NCI-H2081 treated with DMSO at 0.1 percent for 48 hours (cell line): ENCODE measurements around the gene ORAI3.

Experiments
- DNase-seq: peaks from one replicate; lab custom pipeline; 2025; lab: John Stamatoyannopoulos, UW

ORAI3 gene

GRCh38 chr16:30992276-30992780 lies 43.5 kb downstream of the ORAI3 start:
- no peak for DNase-seq

GRCh38 chr16:30992931-30993816 lies 44.3 kb downstream of the ORAI3 start:
- no peak for DNase-seq

- DNase-seq, result no peak
These were observed 47.1 kb downstream of the ORAI3 start for GRCh38 chr16:30995927-30996323.

- DNase-seq, result no peak
These were observed 47.6 kb downstream of the ORAI3 start for GRCh38 chr16:30996324-30996984.

GRCh38 chr16:30996985-30997724 lies 48.3 kb downstream of the ORAI3 start:
- DNase-seq, result no peak

- DNase-seq, result no peak
These were observed 49.1 kb downstream of the ORAI3 start for GRCh38 chr16:30997725-30998711.

GRCh38 chr16:30998852-30999761 lies 50.2 kb downstream of the ORAI3 start:
- no peak for DNase-seq

GRCh38 chr16:31000671-31001382 lies 52.0 kb downstream of the ORAI3 start:
- no peak for DNase-seq

- DNase-seq, result no peak
These were observed 52.8 kb downstream of the ORAI3 start for GRCh38 chr16:31001507-31002249.

GRCh38 chr16:31002250-31002700 lies 53.4 kb downstream of the ORAI3 start:
- no peak for DNase-seq

- DNase-seq, result no peak
These were observed 54.0 kb downstream of the ORAI3 start for GRCh38 chr16:31002862-31003341.

- no peak for DNase-seq
These were observed 54.9 kb downstream of the ORAI3 start for GRCh38 chr16:31003744-31004143.
